Neuronal stem cell (in vitro differentiated cells): Measurements from ENCODE around the gene DDX6. TPM values are rescaled to one million over a fixed set of nuclear protein-coding genes. Genes with fewer than 3 reads are reported as not detected.

Source experiments
- DNase-seq: peaks from one replicate; pipeline ENCODE4 v3.0.0-alpha.2; 2013; ENCODE audit warnings: low spot score
- H2AFZ ChIP-seq: one replicate; pipeline ENCODE4 v1.6.1; 2013; ENCODE audit warnings: mild to moderate bottlenecking, low read length, inconsistent platforms
- H2AK5ac ChIP-seq: 2 replicates; pipeline ENCODE4 v1.6.1; 2013; ENCODE audit warnings: low read depth, mild to moderate bottlenecking, inconsistent platforms, low read length, moderate library complexity, mixed read lengths
- H2BK120ac ChIP-seq: 2 replicates; pipeline ENCODE4 v1.6.1; 2013; ENCODE audit warnings: low read depth, mild to moderate bottlenecking, inconsistent platforms, low read length, moderate library complexity, mixed read lengths
- H2BK12ac ChIP-seq: one replicate; pipeline ENCODE4 v1.6.1; 2013; ENCODE audit warnings: low read length, inconsistent platforms
- H2BK15ac ChIP-seq: 2 replicates; pipeline ENCODE4 v1.6.1; 2013; ENCODE audit warnings: mild to moderate bottlenecking, low read length, inconsistent platforms, mixed read lengths
- H2BK5ac ChIP-seq: one replicate; pipeline ENCODE4 v1.6.1; 2013; ENCODE audit warnings: inconsistent platforms, mild to moderate bottlenecking, low read length, moderate library complexity
- H3K14ac ChIP-seq: one replicate; pipeline ENCODE4 v1.6.1; 2013; ENCODE audit warnings: low read length, inconsistent platforms
- H3K18ac ChIP-seq: 2 replicates; pipeline ENCODE4 v1.6.1; 2013; ENCODE audit warnings: low read length, inconsistent platforms
- H3K23ac ChIP-seq: 2 replicates; pipeline ENCODE4 v1.6.1; 2013; ENCODE audit warnings: low read depth, mild to moderate bottlenecking, mixed read lengths, low read length, inconsistent platforms; ENCODE audit not compliant: poor library complexity
- H3K27ac ChIP-seq: replicated peaks from 3 replicates; pipeline ENCODE4 v1.5.1; 2013; ENCODE audit warnings: low read length, inconsistent platforms
- H3K27me3 ChIP-seq, 3 experiments: 2 replicates each; pipeline ENCODE4 v1.6.1; 2013; ENCODE audit warnings: low read length in 3 of 3, mild to moderate bottlenecking in 2 of 3, inconsistent platforms in 1 of 3, low read depth in 1 of 3, mixed read lengths in 1 of 3, moderate library complexity in 1 of 3; ENCODE audit not compliant: control insufficient read depth in 3 of 3, insufficient read depth in 3 of 3
- H3K36me3 ChIP-seq, 2 donors: replicated peaks in 1 of 2; 2 replicates each; pipeline ENCODE4 v1.6.1; 2013; ENCODE audit warnings: low read length in 2 of 2; ENCODE audit not compliant: control insufficient read depth in 2 of 2, insufficient read depth in 2 of 2
- H3K4ac ChIP-seq: 2 replicates; pipeline ENCODE4 v1.6.1; 2013; ENCODE audit warnings: inconsistent platforms, mild to moderate bottlenecking, low read length, moderate library complexity
- H3K4me1 ChIP-seq, 2 donors: 1 replicate in 1 of 2; 2 replicates in 1 of 2; pipeline ENCODE4 v1.6.1; 2013; ENCODE audit warnings: low read length in 2 of 2, low read depth in 1 of 2; ENCODE audit not compliant: control insufficient read depth in 2 of 2, insufficient read depth in 1 of 2
- H3K4me2 ChIP-seq: one replicate; pipeline ENCODE4 v1.6.1; 2013; ENCODE audit warnings: mild to moderate bottlenecking, low read length, inconsistent platforms; ENCODE audit not compliant: insufficient read depth, poor library complexity, severe bottlenecking
- H3K4me3 ChIP-seq, 2 donors: 2 replicates each; pipeline ENCODE4 v1.5.1; 2013; ENCODE audit warnings: low read length in 2 of 2, mild to moderate bottlenecking in 2 of 2, inconsistent platforms in 1 of 2, moderate library complexity in 1 of 2
- H3K79me1 ChIP-seq: one replicate; pipeline ENCODE4 v1.6.1; 2013; ENCODE audit warnings: low read depth, mild to moderate bottlenecking, inconsistent platforms, low read length, moderate library complexity
- H3K9ac ChIP-seq: one replicate; pipeline ENCODE4 v1.6.1; 2013; ENCODE audit warnings: mild to moderate bottlenecking, low read depth, low read length, inconsistent platforms; ENCODE audit not compliant: poor library complexity
- H3K9me3 ChIP-seq, 2 donors: replicated peaks in 1 of 2; 2 replicates each; pipeline versions ENCODE3 to v1.6.1; 2013; ENCODE audit warnings: low read length in 2 of 2, mild to moderate bottlenecking in 2 of 2, inconsistent platforms in 1 of 2, low read depth in 1 of 2, mixed read lengths in 1 of 2, moderate library complexity in 1 of 2; ENCODE audit not compliant: control insufficient read depth in 2 of 2, insufficient read depth in 1 of 2
- H4K8ac ChIP-seq: one replicate; pipeline ENCODE4 v1.6.1; 2013; ENCODE audit warnings: low read depth, mild to moderate bottlenecking, inconsistent platforms, low read length, moderate library complexity
- H4K91ac ChIP-seq: one replicate; pipeline ENCODE4 v1.6.1; 2013; ENCODE audit warnings: low read length, low read depth, mild to moderate bottlenecking, inconsistent platforms; ENCODE audit not compliant: poor library complexity
- WGBS, 2 donors: extraction: QIAGEN DNeasy Blood & Tissue Kit; methylation state at CpG; one replicate each; pipeline ENCODE4 v1.1.7; 2013; ENCODE audit warnings: missing lambda C conversion rate in 2 of 2, mixed read lengths in 1 of 2; ENCODE audit not compliant: insufficient read length in 2 of 2, insufficient replicate concordance in 1 of 2; ENCODE audit errors: extremely low coverage in 2 of 2; 5-methylcytosine and 5-hydroxymethylcytosine counted together
- polyA plus RNA-seq, 2 experiments: library from polyadenylated mRNA; stranded (reverse); fragments of 200-250 nt; gene quantifications; one replicate each; pipeline ENCODE4 v1.2.3, GENCODE V29; 2013

Gene DDX6
- 57.0 TPM for polyA plus RNA-seq (2013, experiment 1 of 2)
- polyA plus RNA-seq (2013, experiment 2 of 2): 59.6 TPM

GRCh38 chr11:118791111-118791960 lies at the start of gene DDX6:
Gene DDX6, minus strand, starts transcription at chr11:118791164. Its CDS starts 4,913 bp downstream, at chr11:118786251.
- Histone ChIP-seq H4K8ac (peak within 1 kb of the TSS; percentile 92), H3K27me3 (no peaks in the 10 kb centered on the region), H3K4me1 (peaks cover 6 to 10% of the 10 kb centered on the region in 2 donors), H3K27ac (peak within 1 kb of the TSS; percentile 95), H3K9ac (peak within 1 kb of the TSS; percentile 99), H3K4me3 (peak within 1 kb of the TSS; percentile 91 to 99), H2AFZ (peak within 1 kb of the TSS; percentile 96), H4K91ac (peak within 1 kb of the TSS; percentile 99), H2BK120ac (peak within 1 kb of the TSS; percentile 99), H3K18ac (peak within 1 kb of the TSS; percentile 100), H3K9me3 (peaks cover 0 to 2% of the 10 kb centered on the region in 2 donors), H2AK5ac (peak within 1 kb of the TSS; percentile 98), H3K4ac (peak within 1 kb of the TSS; percentile 97), H3K23ac (peak within 1 kb of the TSS; percentile 97), H3K14ac (peak within 1 kb of the TSS; percentile 97), H2BK5ac (peak within 1 kb of the TSS; percentile 98), H3K36me3 (peaks cover 0 to 14% of the 10 kb centered on the region in 2 donors), H3K79me1 (peaks cover 4% of the 10 kb centered on the region), H3K4me2 (peak within 1 kb of the TSS; percentile 84), H2BK15ac (peak within 1 kb of the TSS; percentile 92), H2BK12ac (no peak within 1 kb of the TSS)
- peak; percentile 79 for DNase-seq
- no CpG with 5 or more reads among the region's 81 CpGs for WGBS, 2 donors

DNA sequence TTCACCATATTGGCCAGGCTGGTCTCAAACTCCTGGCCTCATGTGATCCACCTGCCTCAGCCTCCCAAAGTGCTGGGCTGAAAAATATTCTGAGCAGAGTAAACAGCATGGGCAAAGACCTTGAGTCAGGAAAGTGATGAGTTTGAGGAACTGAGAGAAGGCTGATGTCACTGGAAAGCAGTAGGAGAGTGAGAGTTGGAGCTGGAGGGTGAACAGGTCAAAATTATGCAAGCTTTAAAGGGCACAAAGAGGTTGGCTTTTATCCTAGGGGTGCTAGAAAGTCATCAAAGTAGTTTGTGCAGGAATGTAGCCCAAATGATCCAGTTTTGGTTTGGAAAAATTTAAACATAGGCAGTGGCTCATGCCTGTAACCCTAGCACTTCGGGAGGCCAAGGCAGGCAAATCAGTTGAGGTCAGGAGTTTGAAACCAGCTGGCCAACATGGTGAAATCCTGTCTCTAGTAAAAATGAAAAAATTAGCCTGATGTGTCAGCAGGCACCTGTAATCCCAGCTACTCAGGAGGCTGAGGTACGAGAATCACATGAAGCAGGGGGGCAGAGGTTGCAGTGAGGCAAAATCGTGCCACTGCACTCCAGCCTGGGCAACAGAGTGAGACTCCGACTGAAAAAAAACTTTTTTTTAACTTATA lies 48.1 kb upstream of the DDX6 start:
- H3K27ac ChIP-seq: no peak overlapping the region
- H3K9me3 ChIP-seq: no peaks in the 10 kb centered on the region
- no peak overlapping the region for H3K14ac ChIP-seq
- H4K91ac ChIP-seq: no peak overlapping the region
- no peak overlapping the region for H3K9ac ChIP-seq
- peaks cover 0 to 5% (median 0%) of the 10 kb centered on the region in 3 experiments for H3K27me3 ChIP-seq
- no peak overlapping the region for H3K4me3 ChIP-seq
- no peak overlapping the region for H3K18ac ChIP-seq
- H2AK5ac ChIP-seq: no peak overlapping the region
- no peak overlapping the region for H2BK12ac ChIP-seq
- H2BK120ac ChIP-seq: no peak overlapping the region
- H3K36me3 ChIP-seq: no peaks in the 10 kb centered on the region
- no peaks in the 10 kb centered on the region for H3K4me1 ChIP-seq
- no CpG with 5 or more reads among the region's 4 CpGs for WGBS, 2 donors
- no peak overlapping the region for H2BK5ac ChIP-seq
- no peak overlapping the region for H3K4ac ChIP-seq
- H4K8ac ChIP-seq: no peak overlapping the region
- H3K79me1 ChIP-seq: no peaks in the 10 kb centered on the region
- no peak for DNase-seq
- H3K4me2 ChIP-seq: no peak overlapping the region
- H2AFZ ChIP-seq: no peak overlapping the region
- H2BK15ac ChIP-seq: no peak overlapping the region
- no peak overlapping the region for H3K23ac ChIP-seq

DNA sequence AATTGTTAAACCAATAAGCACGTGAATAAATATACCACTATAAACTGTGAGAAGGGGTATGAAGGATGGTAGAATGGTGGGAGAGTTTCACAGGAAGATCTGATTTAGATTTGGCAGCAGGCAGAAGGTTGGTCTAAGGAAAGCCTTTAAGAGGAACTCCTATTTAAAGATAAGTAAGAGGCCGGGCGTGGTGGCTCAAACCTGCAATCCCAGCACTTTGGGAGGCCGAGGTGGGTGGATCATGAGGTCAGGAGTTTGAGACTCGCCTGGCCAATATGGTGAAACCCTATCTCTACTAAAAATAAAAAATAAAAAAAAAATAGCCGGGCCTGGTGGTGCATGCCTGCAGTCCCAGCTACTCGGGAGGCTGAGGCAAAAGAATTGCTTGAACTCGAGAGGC lies 46.9 kb upstream of the DDX6 start:
- Histone ChIP-seq H2BK12ac (no peak overlapping the region), H3K9me3 (no peaks in the 10 kb centered on the region), H2AFZ (no peak overlapping the region), H3K27ac (no peak overlapping the region), H3K27me3 (peaks cover 0 to 5% (median 0%) of the 10 kb centered on the region in 3 experiments), H3K9ac (no peak overlapping the region), H4K91ac (no peak overlapping the region), H2BK5ac (no peak overlapping the region), H3K18ac (no peak overlapping the region), H3K14ac (no peak overlapping the region), H3K4me2 (no peak overlapping the region), H3K36me3 (no peaks in the 10 kb centered on the region), H3K79me1 (no peaks in the 10 kb centered on the region), H4K8ac (no peak overlapping the region), H2BK120ac (no peak overlapping the region), H3K4me1 (no peaks in the 10 kb centered on the region), H3K23ac (no peak overlapping the region), H2BK15ac (no peak overlapping the region), H2AK5ac (no peak overlapping the region), H3K4me3 (no peak overlapping the region), H3K4ac (no peak overlapping the region)
- no CpG with 5 or more reads among the region's 8 CpGs for WGBS, 2 donors
- DNase-seq: no peak

GRCh38 chr11:118834427-118835028 lies 43.6 kb upstream of the DDX6 start:
- H3K36me3 ChIP-seq: no peaks in the 10 kb centered on the region
- peaks cover 0 to 5% (median 0%) of the 10 kb centered on the region in 3 experiments for H3K27me3 ChIP-seq
- DNase-seq: no peak
- no peak overlapping the region for H3K9ac ChIP-seq
- no peak overlapping the region for H3K4ac ChIP-seq
- no peak overlapping the region for H2BK15ac ChIP-seq
- H4K8ac ChIP-seq: no peak overlapping the region
- H3K4me1 ChIP-seq: no peaks in the 10 kb centered on the region
- no peak overlapping the region for H3K23ac ChIP-seq
- no peak overlapping the region for H2BK120ac ChIP-seq
- H3K79me1 ChIP-seq: no peaks in the 10 kb centered on the region
- 100% methylated on average over 1 of the region's 6 CpGs for WGBS, 2 donors
- H4K91ac ChIP-seq: no peak overlapping the region
- no peak overlapping the region for H2BK5ac ChIP-seq
- H2BK12ac ChIP-seq: no peak overlapping the region
- no peak overlapping the region for H3K18ac ChIP-seq
- H2AK5ac ChIP-seq: no peak overlapping the region
- H3K4me2 ChIP-seq: no peak overlapping the region
- no peak overlapping the region for H3K4me3 ChIP-seq
- no peaks in the 10 kb centered on the region for H3K9me3 ChIP-seq
- no peak overlapping the region for H3K14ac ChIP-seq
- no peak overlapping the region for H2AFZ ChIP-seq
- no peak overlapping the region for H3K27ac ChIP-seq
